ENCODE results near the gene VSIG2.

Gene VSIG2

DNA sequence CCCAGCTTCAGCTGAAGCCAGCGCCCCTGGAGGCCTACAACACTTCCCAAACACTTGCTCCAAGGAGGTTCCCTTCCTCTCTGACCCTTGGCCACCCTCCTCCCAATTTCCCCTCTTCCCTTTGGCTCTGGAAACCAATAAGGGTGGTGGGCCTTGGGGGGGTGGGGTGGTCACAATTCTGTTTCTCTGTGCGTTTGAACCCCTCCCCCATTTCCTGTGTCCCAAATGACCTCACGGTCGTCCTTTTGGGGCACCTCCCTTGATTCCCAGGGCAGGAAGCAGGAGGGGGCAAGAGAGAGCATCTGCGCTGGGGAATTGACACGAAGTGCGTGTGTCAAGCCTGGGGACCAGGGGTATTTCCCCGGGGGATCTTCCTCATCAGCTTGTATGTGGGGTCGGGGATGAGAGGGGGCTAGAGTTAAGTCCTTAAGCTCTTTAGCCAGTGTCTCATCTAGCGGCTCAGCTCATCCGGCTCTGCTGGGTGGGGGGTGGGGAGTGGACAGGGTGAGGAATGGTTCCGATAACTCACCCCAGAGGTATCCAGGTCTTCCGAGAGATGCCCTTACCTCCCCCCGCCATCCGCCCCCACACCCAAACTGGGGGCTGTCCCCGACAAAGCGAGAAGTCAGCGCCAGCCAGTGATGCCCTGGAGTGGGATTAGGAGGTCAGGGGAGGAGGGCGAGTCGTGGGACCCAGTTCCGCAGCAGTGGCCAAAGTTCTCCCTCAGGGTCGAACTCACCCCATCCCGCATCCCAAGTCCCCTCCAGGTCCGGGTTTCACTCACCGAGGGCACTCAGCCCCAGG lies 9.4 kb upstream of the VSIG2 start:
- TF ChIP-seq, protein P1, sequence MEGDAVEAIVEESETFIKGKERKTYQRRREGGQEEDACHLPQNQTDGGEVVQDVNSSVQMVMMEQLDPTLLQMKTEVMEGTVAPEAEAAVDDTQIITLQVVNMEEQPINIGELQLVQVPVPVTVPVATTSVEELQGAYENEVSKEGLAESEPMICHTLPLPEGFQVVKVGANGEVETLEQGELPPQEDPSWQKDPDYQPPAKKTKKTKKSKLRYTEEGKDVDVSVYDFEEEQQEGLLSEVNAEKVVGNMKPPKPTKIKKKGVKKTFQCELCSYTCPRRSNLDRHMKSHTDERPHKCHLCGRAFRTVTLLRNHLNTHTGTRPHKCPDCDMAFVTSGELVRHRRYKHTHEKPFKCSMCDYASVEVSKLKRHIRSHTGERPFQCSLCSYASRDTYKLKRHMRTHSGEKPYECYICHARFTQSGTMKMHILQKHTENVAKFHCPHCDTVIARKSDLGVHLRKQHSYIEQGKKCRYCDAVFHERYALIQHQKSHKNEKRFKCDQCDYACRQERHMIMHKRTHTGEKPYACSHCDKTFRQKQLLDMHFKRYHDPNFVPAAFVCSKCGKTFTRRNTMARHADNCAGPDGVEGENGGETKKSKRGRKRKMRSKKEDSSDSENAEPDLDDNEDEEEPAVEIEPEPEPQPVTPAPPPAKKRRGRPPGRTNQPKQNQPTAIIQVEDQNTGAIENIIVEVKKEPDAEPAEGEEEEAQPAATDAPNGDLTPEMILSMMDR (IDR thresholded peaks at IDR 0.05), result no peak
- Histone ChIP-seq H3K9me3 (no peaks in the 10 kb centered on the region), H3K36me3 (no peaks in the 10 kb centered on the region), H3K4me3 (ENCODE audit: low read depth in 1 of 2, low read length in 1 of 2) (peak overlapping the region in 1 of 2 experiments; percentile 52), H3K27me3 (peaks cover 78% of the 10 kb centered on the region), H3K27ac (no peak overlapping the region), H3K4me1 (ENCODE audit: control insufficient read depth in 1 of 2, insufficient read depth in 1 of 2, low read depth in 1 of 2, low read length in 1 of 2) (peaks cover 28 to 36% of the 10 kb centered on the region in 2 experiments)

DNA sequence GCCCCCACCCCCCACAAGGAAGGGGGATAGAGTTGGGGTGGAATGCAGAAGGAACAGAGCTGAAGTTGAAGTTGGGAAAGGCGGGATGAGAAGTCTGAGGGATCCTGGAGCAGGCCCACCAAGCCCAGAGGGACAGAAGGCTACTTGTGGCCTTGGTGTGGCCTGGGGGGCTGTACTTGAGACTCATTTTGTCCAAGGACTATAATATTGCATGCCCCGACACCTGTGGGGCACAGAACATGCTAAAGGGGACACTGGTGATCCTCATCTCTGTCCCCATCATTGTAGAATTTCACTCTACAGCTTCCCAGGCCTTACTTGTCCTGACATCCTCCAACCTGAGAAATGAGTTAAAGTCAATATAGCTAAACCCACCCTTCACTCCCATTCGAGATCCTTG lies 8.8 kb upstream of the VSIG2 start:
- TF ChIP-seq, protein P1 (IDR thresholded peaks at IDR 0.05), result no peak
- no peak overlapping the region for H3K4me3 ChIP-seq (ENCODE audit: low read depth in 1 of 2, low read length in 1 of 2)
- H3K36me3 ChIP-seq, result no peaks in the 10 kb centered on the region
- no peak overlapping the region for H3K27ac ChIP-seq
- H3K27me3 ChIP-seq, result peaks cover 85% of the 10 kb centered on the region
- no peaks in the 10 kb centered on the region for H3K9me3 ChIP-seq
- peaks cover 28 to 36% of the 10 kb centered on the region in 2 experiments for H3K4me1 ChIP-seq (ENCODE audit: control insufficient read depth in 1 of 2, insufficient read depth in 1 of 2, low read depth in 1 of 2, low read length in 1 of 2)

DNA sequence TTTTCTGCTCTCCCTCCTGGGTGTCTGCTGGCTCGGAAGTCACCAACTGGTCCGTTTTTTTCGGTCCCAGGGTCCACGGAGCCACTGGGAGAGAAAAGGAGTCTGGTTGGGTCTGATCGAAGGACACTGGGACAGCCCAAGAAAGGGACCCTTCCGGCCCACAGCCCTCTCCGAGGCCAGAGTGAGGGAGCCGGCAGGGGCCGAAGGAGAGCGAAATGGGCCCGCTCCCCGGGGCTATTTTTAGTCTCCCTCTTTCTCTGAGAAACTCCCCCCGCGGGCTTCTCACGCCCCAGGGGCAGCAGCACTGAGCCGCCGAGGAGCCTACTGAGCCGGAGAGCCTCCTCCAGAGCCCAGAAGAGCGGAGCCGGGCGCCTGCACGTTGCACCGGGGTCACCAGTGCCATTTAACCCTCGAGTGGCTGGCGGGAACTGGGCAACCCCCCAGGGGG lies 8.2 kb upstream of the VSIG2 start:
- H3K9me3 ChIP-seq, result no peaks in the 10 kb centered on the region
- peaks cover 87% of the 10 kb centered on the region for H3K27me3 ChIP-seq
- no peak overlapping the region for H3K4me3 ChIP-seq (ENCODE audit: low read depth in 1 of 2, low read length in 1 of 2)
- H3K27ac ChIP-seq, result no peak overlapping the region
- H3K36me3 ChIP-seq, result no peaks in the 10 kb centered on the region
- H3K4me1 ChIP-seq (ENCODE audit: control insufficient read depth in 1 of 2, insufficient read depth in 1 of 2, low read depth in 1 of 2, low read length in 1 of 2), result peaks cover 28 to 36% of the 10 kb centered on the region in 2 experiments
- TF ChIP-seq, protein P1 (IDR thresholded peaks at IDR 0.05), result no peak

DNA sequence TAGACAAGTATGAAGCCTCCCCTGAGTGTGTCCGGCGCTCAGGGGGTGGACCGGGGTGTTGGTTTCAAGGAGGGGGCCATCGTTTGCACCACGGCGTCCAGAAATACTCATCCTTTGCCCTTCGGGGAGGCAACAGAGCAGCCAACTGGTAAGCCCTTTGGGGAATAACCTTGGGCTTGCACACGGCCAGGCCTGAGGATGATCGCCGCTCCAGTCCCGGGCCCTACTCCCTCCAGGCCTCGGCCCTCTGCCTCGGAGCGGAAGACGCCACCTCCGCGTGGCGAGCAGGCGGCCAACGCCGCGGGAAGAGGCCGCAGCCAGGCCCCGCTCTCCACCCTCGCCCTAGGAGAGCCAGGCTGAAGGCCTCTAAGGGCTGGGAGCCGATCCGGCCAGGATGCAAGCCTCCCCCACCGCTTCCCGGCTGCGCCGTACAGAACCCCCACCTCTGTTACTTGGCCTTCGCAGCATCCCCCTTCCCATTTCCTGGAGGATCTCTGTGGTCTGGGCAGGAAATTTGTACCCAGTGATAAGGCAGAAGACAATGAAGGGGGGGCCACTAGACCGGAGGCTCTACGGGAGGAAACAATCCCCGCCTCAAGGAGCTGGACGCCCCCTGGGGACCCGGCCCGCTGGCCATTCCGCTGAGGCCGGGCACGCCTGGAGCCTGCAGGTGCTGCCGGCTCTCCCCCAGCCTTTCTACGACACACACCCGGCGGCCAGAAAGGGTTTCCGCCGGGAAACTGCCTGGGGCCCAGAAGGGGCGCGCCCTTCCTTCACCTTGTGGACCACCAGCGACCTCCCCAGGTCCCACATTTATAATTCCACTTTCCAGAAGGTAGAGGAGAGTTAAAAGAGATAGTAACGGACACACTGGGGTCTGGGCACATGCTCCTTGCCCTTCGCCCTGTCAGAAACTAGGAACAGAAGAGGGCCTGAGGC lies 7.5 kb upstream of the VSIG2 start:
- H3K9me3 ChIP-seq, result no peaks in the 10 kb centered on the region
- TF ChIP-seq, protein P1 (IDR thresholded peaks at IDR 0.05), result no peak
- H3K4me1 ChIP-seq (ENCODE audit: control insufficient read depth in 1 of 2, insufficient read depth in 1 of 2, low read depth in 1 of 2, low read length in 1 of 2), result peaks cover 28 to 36% of the 10 kb centered on the region in 2 experiments
- no peak overlapping the region for H3K27ac ChIP-seq
- no peak overlapping the region for H3K4me3 ChIP-seq (ENCODE audit: low read depth in 1 of 2, low read length in 1 of 2)
- H3K27me3 ChIP-seq, result peaks cover 87% of the 10 kb centered on the region
- no peaks in the 10 kb centered on the region for H3K36me3 ChIP-seq

DNA sequence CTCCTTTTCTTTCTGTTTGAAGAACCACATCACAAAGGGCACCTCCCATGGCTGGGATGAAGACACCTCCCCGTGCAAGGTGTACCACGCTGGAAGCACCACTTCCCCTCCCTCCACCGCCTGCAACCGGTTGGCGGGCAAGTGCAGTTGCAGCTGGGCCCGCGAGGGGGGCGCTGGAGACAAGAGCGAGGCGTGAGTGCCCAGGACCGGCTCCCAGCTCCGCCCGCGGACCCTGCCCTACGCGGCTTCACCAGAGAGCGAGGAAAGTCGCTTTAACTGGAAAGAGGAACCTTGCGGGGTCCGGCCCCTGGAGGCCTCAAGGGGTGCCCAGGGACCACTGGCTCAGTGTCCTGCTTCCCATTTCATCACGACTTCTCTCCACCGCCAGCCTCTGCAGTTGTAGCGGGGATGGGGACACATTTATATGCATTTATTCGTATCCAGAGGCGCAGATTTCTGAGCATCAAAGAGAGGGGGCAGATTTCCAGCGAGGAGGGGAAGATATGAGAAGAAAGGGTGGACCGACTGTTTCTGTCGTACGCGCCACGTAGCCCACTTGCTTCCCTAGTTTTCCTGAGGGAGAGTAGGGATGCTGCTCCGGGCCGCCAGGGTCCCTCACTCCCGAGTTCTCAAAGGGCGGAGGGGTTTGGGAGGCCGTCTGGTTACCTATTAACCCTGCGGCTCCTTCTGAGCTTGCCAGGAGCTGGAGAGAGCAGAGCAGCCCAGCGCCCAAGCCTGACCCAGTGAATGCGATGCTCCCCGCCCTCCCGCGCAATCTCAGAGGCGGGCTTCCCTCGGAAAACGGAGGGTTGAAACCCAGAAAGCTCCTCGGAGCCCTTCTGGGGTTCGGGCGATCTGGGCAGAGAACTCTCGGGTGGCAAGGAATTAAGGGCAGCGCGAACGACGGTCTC lies 6.6 kb upstream of the VSIG2 start:
- Histone ChIP-seq H3K4me1 (ENCODE audit: control insufficient read depth in 1 of 2, insufficient read depth in 1 of 2, low read depth in 1 of 2, low read length in 1 of 2) (peaks cover 28 to 36% of the 10 kb centered on the region in 2 experiments), H3K4me3 (ENCODE audit: low read depth in 1 of 2, low read length in 1 of 2) (peak overlapping the region; percentile 8), H3K27ac (no peak overlapping the region), H3K9me3 (no peaks in the 10 kb centered on the region), H3K36me3 (no peaks in the 10 kb centered on the region), H3K27me3 (peaks cover 80% of the 10 kb centered on the region)
- TF ChIP-seq, protein P1 (IDR thresholded peaks at IDR 0.05), result peak; percentile 55
